Colonic mucosa (tissue), 4 donors: Measurements from ENCODE around the gene FAM219A. TPM values are rescaled to one million over a fixed set of nuclear protein-coding genes. Genes with fewer than 3 reads are reported as not detected.

Experiments used
- DNase-seq: peaks from one replicate; pipeline ENCODE4 v3.0.0-alpha.2; 2020
- H3K27ac ChIP-seq: fragments of 200-600 bp; one replicate; pipeline ENCODE4 v1.8.0; 2021
- H3K27me3 ChIP-seq: fragments of 200-600 bp; one replicate; pipeline ENCODE4 v1.8.0; 2021
- H3K36me3 ChIP-seq: fragments of 200-600 bp; one replicate; pipeline ENCODE4 v1.8.0; 2021
- H3K4me1 ChIP-seq: fragments of 200-600 bp; one replicate; pipeline ENCODE4 v1.8.0; 2021; ENCODE audit warnings: mild to moderate bottlenecking
- H3K4me3 ChIP-seq: fragments of 200-600 bp; one replicate; pipeline ENCODE4 v1.8.0; 2021
- H3K9ac ChIP-seq, 2 donors: one replicate each; pipeline ENCODE4 v1.7.0; 2013; ENCODE audit warnings: control low read depth in 2 of 2, low read depth in 2 of 2, low read length in 2 of 2
- H3K9me3 ChIP-seq: fragments of 200-600 bp; one replicate; pipeline ENCODE4 v1.8.0; 2021
- intact Hi-C: fragments of 100-400 bp; cut with DNase I; formaldehyde crosslinking; loops from one replicate; pipeline ENCODE4 v1.14.1; 2022
- total RNA-seq, 2 donors: library from RNA; stranded (reverse); fragmentation: NEBNext Ultra II Directional in 1 of 2; extraction: Animal tissue kit (Norgen Biotek cat#: 25700) in 1 of 2; gene quantifications; one replicate each; pipeline ENCODE4 v1.2.1, GENCODE V29; 2021
- TF ChIP-seq, protein P1 (sequence below): fragments of 200-600 bp; IDR thresholded peaks from one replicate; pipeline ENCODE4 v1.8.0; 2022; ENCODE audit warnings: antibody characterized with exemption, mild to moderate bottlenecking
- donor health status: healthy.
- donor health status: DM: no; HTN: no; CAD: no.
- donor health status: DM: no; HTN: no; CAD: no.

The FAM219A gene
- total RNA-seq, 2 donors from 2014 or later: 6.3 to 7.5 TPM

DNA sequence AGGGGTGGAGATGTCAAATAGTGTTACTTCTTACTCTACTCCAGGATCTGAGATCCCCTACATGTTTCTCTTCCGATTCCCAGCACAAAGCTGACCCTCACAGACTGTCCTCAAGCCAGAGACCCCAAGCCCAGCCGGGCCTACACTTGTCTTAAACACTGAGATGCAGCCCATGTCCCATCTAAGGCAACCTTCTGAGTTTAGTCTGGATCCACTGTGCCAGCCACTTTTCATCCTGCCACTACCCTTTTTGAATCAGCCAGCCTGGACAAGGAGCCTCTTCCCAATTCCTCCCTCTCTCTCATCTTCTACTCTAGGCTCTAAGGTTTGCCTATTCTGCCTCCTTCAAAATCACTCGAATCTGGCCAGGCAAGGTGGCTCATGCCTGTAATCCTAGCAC is 75.5 kb downstream of the FAM219A start:
- no peak overlapping the region for H3K4me3 ChIP-seq

DNA sequence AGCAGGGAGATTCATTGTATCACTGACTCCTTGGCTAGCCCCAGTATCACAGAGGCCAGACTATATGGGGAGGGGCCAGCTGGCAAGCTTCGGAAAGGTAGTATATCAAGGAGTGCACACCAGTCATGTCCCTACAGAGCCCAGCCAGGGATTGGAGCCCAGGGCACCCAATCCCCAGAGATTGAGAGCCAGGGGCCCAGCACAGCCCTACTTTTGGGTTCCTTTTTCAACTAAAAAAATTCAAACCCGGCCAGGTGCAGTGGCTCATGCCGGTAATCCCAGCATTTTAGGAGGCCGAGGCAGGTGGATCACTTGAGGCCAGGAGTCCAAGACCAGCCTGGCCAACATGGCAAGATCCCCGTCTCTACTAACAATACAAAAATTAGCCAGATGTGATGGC is 76.3 kb downstream of the FAM219A start:
- no peaks in the 10 kb centered on the region for H3K27me3 ChIP-seq
- DNase-seq: no peak
- H3K36me3 ChIP-seq: no peaks in the 10 kb centered on the region
- no peak overlapping the region for H3K27ac ChIP-seq
- peaks cover 8% of the 10 kb centered on the region for H3K4me1 ChIP-seq
- no peak overlapping the region for H3K4me3 ChIP-seq
- H3K9me3 ChIP-seq: no peaks in the 10 kb centered on the region
- intact Hi-C loops: no loop called here
- TF ChIP-seq, protein P1, sequence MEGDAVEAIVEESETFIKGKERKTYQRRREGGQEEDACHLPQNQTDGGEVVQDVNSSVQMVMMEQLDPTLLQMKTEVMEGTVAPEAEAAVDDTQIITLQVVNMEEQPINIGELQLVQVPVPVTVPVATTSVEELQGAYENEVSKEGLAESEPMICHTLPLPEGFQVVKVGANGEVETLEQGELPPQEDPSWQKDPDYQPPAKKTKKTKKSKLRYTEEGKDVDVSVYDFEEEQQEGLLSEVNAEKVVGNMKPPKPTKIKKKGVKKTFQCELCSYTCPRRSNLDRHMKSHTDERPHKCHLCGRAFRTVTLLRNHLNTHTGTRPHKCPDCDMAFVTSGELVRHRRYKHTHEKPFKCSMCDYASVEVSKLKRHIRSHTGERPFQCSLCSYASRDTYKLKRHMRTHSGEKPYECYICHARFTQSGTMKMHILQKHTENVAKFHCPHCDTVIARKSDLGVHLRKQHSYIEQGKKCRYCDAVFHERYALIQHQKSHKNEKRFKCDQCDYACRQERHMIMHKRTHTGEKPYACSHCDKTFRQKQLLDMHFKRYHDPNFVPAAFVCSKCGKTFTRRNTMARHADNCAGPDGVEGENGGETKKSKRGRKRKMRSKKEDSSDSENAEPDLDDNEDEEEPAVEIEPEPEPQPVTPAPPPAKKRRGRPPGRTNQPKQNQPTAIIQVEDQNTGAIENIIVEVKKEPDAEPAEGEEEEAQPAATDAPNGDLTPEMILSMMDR: no peak
- H3K9ac ChIP-seq: no peak overlapping the region

More for the DNA sequence above, 75.5 kb downstream of the FAM219A start:
- no peaks in the 10 kb centered on the region for H3K9me3 ChIP-seq
- H3K36me3 ChIP-seq: no peaks in the 10 kb centered on the region
- no peak for DNase-seq
- TF ChIP-seq, protein P1: no peak
- peaks cover 8% of the 10 kb centered on the region for H3K4me1 ChIP-seq
- H3K27ac ChIP-seq: no peak overlapping the region
- intact Hi-C loops: no loop called here
- H3K9ac ChIP-seq: no peak overlapping the region
- H3K27me3 ChIP-seq: no peaks in the 10 kb centered on the region

DNA sequence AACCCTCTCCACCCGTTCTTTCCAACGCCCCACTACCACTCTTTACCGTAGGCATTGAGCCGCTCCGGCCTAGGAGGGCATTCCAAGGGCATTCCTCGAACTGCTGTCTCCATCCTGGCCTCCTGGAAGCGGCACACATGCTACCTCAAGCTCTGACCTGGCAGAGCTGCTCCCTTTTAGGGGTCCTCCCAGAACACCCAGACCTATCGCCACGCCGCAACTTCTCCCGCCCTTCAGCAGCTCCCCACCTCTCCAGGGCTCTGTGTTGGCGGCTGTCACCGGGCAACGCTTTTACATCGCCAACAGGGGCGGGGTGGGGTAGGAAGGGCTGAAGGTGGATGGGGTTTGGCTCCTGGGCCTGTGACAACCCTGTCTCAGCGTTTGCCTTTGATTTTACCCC is 77.0 kb downstream of the FAM219A start:
- Histone ChIP-seq H3K9me3 (no peaks in the 10 kb centered on the region), H3K27ac (peak overlapping the region; percentile 32), H3K27me3 (no peaks in the 10 kb centered on the region), H3K4me3 (peak overlapping the region; percentile 69), H3K4me1 (peaks cover 8% of the 10 kb centered on the region), H3K9ac (peak overlapping the region; percentile 71 to 86), H3K36me3 (no peaks in the 10 kb centered on the region)
- DNase-seq: peak; percentile 57
- TF ChIP-seq, protein P1: no peak
- intact Hi-C loops: no loop called here

GRCh38 chr9:34380511-34381315 is 77.7 kb downstream of the FAM219A start:
- Histone ChIP-seq H3K9ac (peak overlapping the region; percentile 71 to 86), H3K36me3 (no peaks in the 10 kb centered on the region), H3K27me3 (no peaks in the 10 kb centered on the region), H3K9me3 (no peaks in the 10 kb centered on the region), H3K4me1 (peaks cover 8% of the 10 kb centered on the region), H3K27ac (peak overlapping the region; percentile 34), H3K4me3 (peak overlapping the region; percentile 69)
- TF ChIP-seq, protein P1: no peak
- intact Hi-C loops: no loop called here
- peak; percentile 89 for DNase-seq

DNA sequence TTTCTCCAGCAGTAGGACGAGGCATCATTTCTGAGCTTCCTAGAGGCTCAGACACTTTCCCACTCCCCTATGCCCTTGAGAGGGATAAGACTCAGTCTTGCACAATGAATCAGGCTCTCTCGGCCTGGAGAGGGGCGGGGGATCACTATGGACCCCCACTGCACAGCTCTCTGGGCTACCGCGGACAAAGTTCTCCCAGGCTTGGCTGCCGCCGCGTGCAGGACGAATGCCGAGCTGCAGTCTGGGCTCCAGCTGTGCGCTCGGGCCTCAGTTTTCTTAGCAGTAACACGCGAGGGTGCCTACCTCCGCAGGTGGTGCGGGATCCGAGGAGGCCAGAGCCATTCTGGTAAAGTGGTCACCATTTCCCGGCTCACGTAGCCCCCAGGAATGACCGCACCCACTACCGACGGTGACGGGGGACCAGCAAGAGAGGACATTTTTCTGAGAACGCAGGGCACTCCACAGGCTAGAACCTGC is 78.3 kb downstream of the FAM219A start:
- Histone ChIP-seq H3K4me1 (peaks cover 8% of the 10 kb centered on the region), H3K9ac (peak overlapping the region; percentile 31 to 80), H3K9me3 (no peaks in the 10 kb centered on the region), H3K36me3 (no peaks in the 10 kb centered on the region), H3K27ac (peak overlapping the region; percentile 34), H3K4me3 (peak overlapping the region; percentile 69), H3K27me3 (no peaks in the 10 kb centered on the region)
- DNase-seq: peak; percentile 42
- intact Hi-C loops: no loop called here
- TF ChIP-seq, protein P1: no peak
